Measurements from ENCODE around the gene CRACDL. TPM values are rescaled to one million over a fixed set of nuclear protein-coding genes. Genes with fewer than 3 reads are reported as not detected.

Gene CRACDL
- total RNA-seq, 2 donors from 2014 or later = 0.13 to 0.16 TPM

- no peaks in the 10 kb centered on the region for H3K27me3 Mint-ChIP-seq
- no peak overlapping the region for H3K27ac Mint-ChIP-seq
- H3K9me3 Mint-ChIP-seq = no peaks in the 10 kb centered on the region
- H3K36me3 Mint-ChIP-seq (ENCODE audit: low read depth) = no peaks in the 10 kb centered on the region
- H3K4me3 Mint-ChIP-seq = no peak overlapping the region
- no peak for ATAC-seq (replicated peaks)
- peaks cover 34% of the 10 kb centered on the region for H3K4me1 Mint-ChIP-seq
Observed at GRCh38 chr2:98825858-98826257, 110.2 kb downstream of the CRACDL start.

GRCh38 chr2:98825404-98825803 lies 110.6 kb downstream of the CRACDL start:
- H3K36me3 Mint-ChIP-seq (ENCODE audit: low read depth) = no peaks in the 10 kb centered on the region
- H3K4me3 Mint-ChIP-seq = no peak overlapping the region
- H3K9me3 Mint-ChIP-seq = no peaks in the 10 kb centered on the region
- no peaks in the 10 kb centered on the region for H3K27me3 Mint-ChIP-seq
- no peak for ATAC-seq (replicated peaks)
- H3K4me1 Mint-ChIP-seq = peaks cover 34% of the 10 kb centered on the region
- no peak overlapping the region for H3K27ac Mint-ChIP-seq

- H3K4me1 Mint-ChIP-seq = peaks cover 34% of the 10 kb centered on the region
- H3K27ac Mint-ChIP-seq = no peak overlapping the region
- H3K27me3 Mint-ChIP-seq = no peaks in the 10 kb centered on the region
- H3K9me3 Mint-ChIP-seq = no peaks in the 10 kb centered on the region
- H3K4me3 Mint-ChIP-seq = no peak overlapping the region
- ATAC-seq (replicated peaks) = no peak
- no peaks in the 10 kb centered on the region for H3K36me3 Mint-ChIP-seq (ENCODE audit: low read depth)
Observed at GRCh38 chr2:98825020-98825350, 111.0 kb downstream of the CRACDL start.

- no peak overlapping the region for H3K27ac Mint-ChIP-seq
- no peak for ATAC-seq (replicated peaks)
- H3K4me1 Mint-ChIP-seq = peaks cover 29% of the 10 kb centered on the region
- no peaks in the 10 kb centered on the region for H3K36me3 Mint-ChIP-seq (ENCODE audit: low read depth)
- H3K9me3 Mint-ChIP-seq = no peaks in the 10 kb centered on the region
- H3K4me3 Mint-ChIP-seq = peak overlapping the region; percentile 80
- no peaks in the 10 kb centered on the region for H3K27me3 Mint-ChIP-seq
Observed at GRCh38 chr2:98824256-98825019, 111.6 kb downstream of the CRACDL start.

GRCh38 chr2:98823196-98824170 lies 112.5 kb downstream of the CRACDL start:
- Mint-ChIP-seq H3K27me3 (no peaks in the 10 kb centered on the region), H3K4me3 (peak overlapping the region; percentile 80), H3K4me1 (peaks cover 20% of the 10 kb centered on the region), H3K27ac (peak overlapping the region; percentile 77), H3K36me3 (ENCODE audit: low read depth) (no peaks in the 10 kb centered on the region), H3K9me3 (no peaks in the 10 kb centered on the region)
- ATAC-seq (replicated peaks) = no peak

GRCh38 chr2:98822301-98823164 lies 113.5 kb downstream of the CRACDL start:
- Mint-ChIP-seq H3K27me3 (no peaks in the 10 kb centered on the region), H3K4me3 (no peak overlapping the region), H3K9me3 (no peaks in the 10 kb centered on the region), H3K36me3 (ENCODE audit: low read depth) (no peaks in the 10 kb centered on the region), H3K4me1 (peaks cover 12% of the 10 kb centered on the region), H3K27ac (no peak overlapping the region)
- ATAC-seq (replicated peaks) = peak; percentile 91

- Mint-ChIP-seq H3K36me3 (ENCODE audit: low read depth) (no peaks in the 10 kb centered on the region), H3K27ac (no peak overlapping the region), H3K4me3 (peak overlapping the region; percentile 9), H3K4me1 (peaks cover 12% of the 10 kb centered on the region), H3K9me3 (no peaks in the 10 kb centered on the region), H3K27me3 (no peaks in the 10 kb centered on the region)
- no peak for ATAC-seq (replicated peaks)
Observed at GRCh38 chr2:98821629-98822135, 114.3 kb downstream of the CRACDL start.

- no peak overlapping the region for H3K27ac Mint-ChIP-seq
- H3K27me3 Mint-ChIP-seq = peaks cover 1% of the 10 kb centered on the region
- ATAC-seq (replicated peaks) = no peak
- peaks cover 10% of the 10 kb centered on the region for H3K4me1 Mint-ChIP-seq
- no peaks in the 10 kb centered on the region for H3K36me3 Mint-ChIP-seq (ENCODE audit: low read depth)
- no peak overlapping the region for H3K4me3 Mint-ChIP-seq
- no peaks in the 10 kb centered on the region for H3K9me3 Mint-ChIP-seq
Observed at GRCh38 chr2:98819231-98819766, 116.7 kb downstream of the CRACDL start.

- Mint-ChIP-seq H3K27me3 (peaks cover 3% of the 10 kb centered on the region), H3K4me1 (no peaks in the 10 kb centered on the region), H3K36me3 (ENCODE audit: low read depth) (no peaks in the 10 kb centered on the region), H3K4me3 (no peak overlapping the region), H3K9me3 (no peaks in the 10 kb centered on the region), H3K27ac (no peak overlapping the region)
- ATAC-seq (replicated peaks) = no peak
Observed at GRCh38 chr2:98818164-98818563, 117.9 kb downstream of the CRACDL start.

- H3K9me3 Mint-ChIP-seq = no peaks in the 10 kb centered on the region
- no peak overlapping the region for H3K4me3 Mint-ChIP-seq
- peaks cover 3% of the 10 kb centered on the region for H3K27me3 Mint-ChIP-seq
- no peaks in the 10 kb centered on the region for H3K36me3 Mint-ChIP-seq (ENCODE audit: low read depth)
- no peaks in the 10 kb centered on the region for H3K4me1 Mint-ChIP-seq
- ATAC-seq (replicated peaks) = no peak
- no peak overlapping the region for H3K27ac Mint-ChIP-seq
Observed at GRCh38 chr2:98816281-98816680, 119.7 kb downstream of the CRACDL start.

- ATAC-seq (replicated peaks) = no peak
Observed at GRCh38 chr2:98815795-98816194, 120.2 kb downstream of the CRACDL start.

GRCh38 chr2:98811766-98812165 lies 124.3 kb downstream of the CRACDL start:
- no peaks in the 10 kb centered on the region for H3K9me3 Mint-ChIP-seq
- no peak overlapping the region for H3K27ac Mint-ChIP-seq
- H3K36me3 Mint-ChIP-seq (ENCODE audit: low read depth) = no peaks in the 10 kb centered on the region
- ATAC-seq (replicated peaks) = no peak
- no peak overlapping the region for H3K4me3 Mint-ChIP-seq
- peaks cover 15% of the 10 kb centered on the region for H3K4me1 Mint-ChIP-seq
- H3K27me3 Mint-ChIP-seq = peaks cover 3% of the 10 kb centered on the region

More at GRCh38 chr2:98815795-98816194, 120.2 kb downstream of the CRACDL start:
- H3K4me1 Mint-ChIP-seq = peaks cover under 1% of the 10 kb centered on the region
- H3K36me3 Mint-ChIP-seq (ENCODE audit: low read depth) = no peaks in the 10 kb centered on the region
- H3K27ac Mint-ChIP-seq = no peak overlapping the region
- no peak overlapping the region for H3K4me3 Mint-ChIP-seq
- H3K27me3 Mint-ChIP-seq = peaks cover 3% of the 10 kb centered on the region
- no peaks in the 10 kb centered on the region for H3K9me3 Mint-ChIP-seq

- Mint-ChIP-seq H3K4me3 (no peak overlapping the region), H3K4me1 (peaks cover 16% of the 10 kb centered on the region), H3K36me3 (ENCODE audit: low read depth) (no peaks in the 10 kb centered on the region), H3K27ac (no peak overlapping the region), H3K9me3 (no peaks in the 10 kb centered on the region), H3K27me3 (peaks cover 3% of the 10 kb centered on the region)
- no peak for ATAC-seq (replicated peaks)
Observed at GRCh38 chr2:98810588-98810928, 125.5 kb downstream of the CRACDL start.
